IMR-90 (cell line): Measurements from ENCODE around the gene C6. TPM values are rescaled to one million over a fixed set of nuclear protein-coding genes. Genes with fewer than 3 reads are reported as not detected.
"Not testable (repeated sequence)": the region's sequence is repeated elsewhere in the genome, so short reads cannot be mapped to it uniquely, and the experiment has no call there.

ENCODE experiments used
- ATAC-seq: fragments of 200-7000 bp; cut with Tn5 transposase; 2 replicates; pipeline ENCODE4 v1.9.1; 2020; ENCODE audit warnings: low read depth, mild to moderate bottlenecking, moderate library complexity
- BruUV-seq: library from RNA; stranded (reverse); fragments of 400-500 nt; replicated peaks from 2 replicates; lab custom pipeline; 2021; lab: Mats Ljungman, UMichigan
- CTCF ChIA-PET: fragments of 300-600 bp; formaldehyde crosslinking; extraction: SDS; loops from one replicate; lab custom pipeline; 2021; ENCODE audit warnings: antibody characterized with exemption; lab: Yijun Ruan, JAX
- POLR2A ChIA-PET: fragments of 300-600 bp; sonication (Branson Sonifier 250); formaldehyde crosslinking; loops from one replicate; lab custom pipeline; 2022; ENCODE audit warnings: antibody characterized with exemption; ENCODE audit not compliant: unreplicated experiment; lab: Charles Lee
- DNase-seq: peaks from one replicate; pipeline ENCODE4 v3.0.0; 2013
- H2AFZ ChIP-seq: replicated peaks from 2 replicates; pipeline ENCODE3; 2013; ENCODE audit warnings: low read length, mild to moderate bottlenecking; ENCODE audit not compliant: poor library complexity
- H2AK5ac ChIP-seq: 2 replicates; pipeline ENCODE4 v1.6.1; 2013; ENCODE audit warnings: low read depth, low read length, inconsistent platforms
- H2AK9ac ChIP-seq: replicated peaks from 2 replicates; pipeline ENCODE3; 2013; ENCODE audit warnings: mild to moderate bottlenecking, low read depth, low read length, moderate library complexity; ENCODE audit not compliant: poor library complexity
- H2BK120ac ChIP-seq: 2 replicates; pipeline ENCODE4 v1.6.1; 2013; ENCODE audit warnings: low read depth, low read length, inconsistent platforms
- H2BK15ac ChIP-seq: 3 replicates; pipeline ENCODE4 v1.6.1; 2013; ENCODE audit warnings: low read depth, low read length, inconsistent platforms
- H2BK20ac ChIP-seq: 2 replicates; pipeline ENCODE4 v1.6.1; 2013; ENCODE audit warnings: low read depth, mild to moderate bottlenecking, inconsistent platforms, low read length, moderate library complexity
- H2BK5ac ChIP-seq: 2 replicates; pipeline ENCODE4 v1.6.1; 2013; ENCODE audit warnings: mild to moderate bottlenecking, low read depth, low read length, inconsistent platforms; ENCODE audit not compliant: poor library complexity, severe bottlenecking
- H3K14ac ChIP-seq: replicated peaks from 2 replicates; pipeline ENCODE4 v1.6.1; 2013; ENCODE audit warnings: low read depth, low read length, inconsistent platforms
- H3K18ac ChIP-seq: 2 replicates; pipeline ENCODE4 v1.6.1; 2013; ENCODE audit warnings: low read depth, low read length, control low read depth
- H3K23ac ChIP-seq: 2 replicates; pipeline ENCODE4 v1.6.1; 2013; ENCODE audit warnings: low read depth, low read length, inconsistent platforms
- H3K27ac ChIP-seq: 2 replicates; pipeline ENCODE4 v1.5.1; 2013; ENCODE audit warnings: mild to moderate bottlenecking, control low read depth, low read length; ENCODE audit not compliant: insufficient read depth
- H3K27me3 ChIP-seq: 2 replicates; pipeline ENCODE4 v1.6.1; 2013; ENCODE audit warnings: low read length; ENCODE audit not compliant: control insufficient read depth, insufficient read depth
- H3K36me3 ChIP-seq: 2 replicates; pipeline ENCODE4 v1.6.1; 2013; ENCODE audit warnings: low read length, mixed read lengths; ENCODE audit not compliant: control insufficient read depth, insufficient read depth
- H3K4ac ChIP-seq: 2 replicates; pipeline ENCODE4 v1.6.1; 2013; ENCODE audit warnings: low read depth, low read length, inconsistent platforms
- H3K4me1 ChIP-seq: 2 replicates; pipeline ENCODE4 v1.6.1; 2013; ENCODE audit warnings: low read length, mixed read lengths; ENCODE audit not compliant: control insufficient read depth, insufficient read depth
- H3K4me2 ChIP-seq: 2 replicates; pipeline ENCODE4 v1.6.1; 2013; ENCODE audit warnings: low read depth, mild to moderate bottlenecking, control low read depth, low read length, moderate library complexity
- H3K4me3 ChIP-seq: 2 replicates; pipeline ENCODE4 v1.5.1; 2013; ENCODE audit warnings: low read depth, mild to moderate bottlenecking, control low read depth, low read length, moderate library complexity; ENCODE audit not compliant: insufficient read depth
- H3K56ac ChIP-seq: 2 replicates; pipeline ENCODE4 v1.6.1; 2013; ENCODE audit warnings: low read length, inconsistent platforms; ENCODE audit not compliant: insufficient read depth; ENCODE audit errors: extremely low read depth
- H3K79me1 ChIP-seq, 2 experiments: 2 replicates each; pipeline ENCODE4 v1.6.1; 2013; ENCODE audit warnings: low read length in 2 of 2, inconsistent platforms in 1 of 2, low read depth in 1 of 2
- H3K9ac ChIP-seq: 2 replicates; pipeline ENCODE4 v1.6.1; 2013; ENCODE audit warnings: low read depth, low read length, control low read depth
- H3K9me1 ChIP-seq: 2 replicates; pipeline ENCODE4 v1.6.1; 2013; ENCODE audit warnings: low read length, inconsistent platforms; ENCODE audit not compliant: insufficient read depth
- H3K9me3 ChIP-seq: 2 replicates; pipeline ENCODE4 v1.6.1; 2013; ENCODE audit warnings: low read length; ENCODE audit not compliant: control insufficient read depth, insufficient read depth
- H4K20me1 ChIP-seq: 2 replicates; pipeline ENCODE4 v1.6.1; 2013; ENCODE audit warnings: low read length, inconsistent platforms; ENCODE audit not compliant: insufficient read depth
- H4K5ac ChIP-seq: 2 replicates; pipeline ENCODE4 v1.6.1; 2013; ENCODE audit warnings: mild to moderate bottlenecking, low read depth, low read length, control low read depth
- H4K8ac ChIP-seq, 2 experiments: 2 replicates each; pipeline ENCODE4 v1.6.1; 2013; ENCODE audit warnings: low read depth in 2 of 2, low read length in 2 of 2, control low read depth in 1 of 2, inconsistent platforms in 1 of 2
- H4K91ac ChIP-seq: 2 replicates; pipeline ENCODE4 v1.6.1; 2013; ENCODE audit warnings: low read depth, low read length, inconsistent platforms; ENCODE audit not compliant: insufficient read depth
- WGBS, 2 experiments: methylation state at CpG; one replicate each; pipeline versions ENCODE4 v1.1.5 to v1.1.7; 2013; ENCODE audit warnings: missing lambda C conversion rate in 2 of 2; ENCODE audit not compliant: insufficient read length in 1 of 2; ENCODE audit errors: extremely low coverage in 2 of 2; 5-methylcytosine and 5-hydroxymethylcytosine counted together
- dilution Hi-C: fragments of 300-500 bp; cut with HindIII; formaldehyde crosslinking; loops from one replicate; pipeline ENCODE4 v1.14.3; 2018; ENCODE audit warnings: low sequenced_read_pairs; ENCODE audit not compliant: unreplicated experiment
- in situ Hi-C: fragments of 300-500 bp; cut with MboI; formaldehyde crosslinking; loops from 3 replicates; pipeline ENCODE4 v1.14.3; 2019; ENCODE audit warnings: low sequenced_read_pairs, inconsistent platforms, mixed read lengths
- intact Hi-C: fragments of 100-400 bp; cut with micrococcal nuclease; formaldehyde crosslinking; loops from 2 replicates; pipeline ENCODE4 v1.10.0; 2022
- polyA plus RNA-seq, 3 experiments: library from polyadenylated mRNA; depleted of rRNA; stranded (reverse); fragments of >200 nt; gene quantifications; 2 replicates each; pipeline ENCODE4 v1.2.3, GENCODE V29; 2012; ENCODE audit warnings: low replicate concordance in 1 of 3
- total RNA-seq: library from RNA; depleted of rRNA; stranded (reverse); fragments of >200 nt; gene quantifications from 2 replicates; pipeline ENCODE4 v1.2.3, GENCODE V29; 2012

Gene C6
- total and polyA plus RNA-seq, 2 of the 4 experiments (the other 2 are of a cell fraction): 0.05 to 0.18 TPM

- CTCF ChIA-PET: interaction anchor here (0.8 kb wide), 1 partner anchor 13 kb away, joined by 4 read pairs; no protein-coding TSS in a partner anchor
- no CpG with 5 or more reads among the region's 1 CpG for WGBS, 2 experiments
- Histone ChIP-seq H3K4me2 (peak overlapping the region; percentile 56; the same call in 1 of the 2 replicates), H3K18ac (peak overlapping the region; percentile 87; the same call in 1 of the 2 replicates), H2BK5ac (peak overlapping the region; percentile 70), H3K4me1 (peaks cover 10% of the 10 kb centered on the region; the same call in 1 of the 2 replicates), H4K5ac (peak overlapping the region; percentile 82; the same call in 1 of the 2 replicates)
- H4K91ac ChIP-seq, H4K8ac ChIP-seq, H2BK20ac ChIP-seq, dilution Hi-C loops, H3K4me3 ChIP-seq, POLR2A ChIA-PET, H2AK5ac ChIP-seq, H3K27me3 ChIP-seq, H3K4ac ChIP-seq, in situ Hi-C loops, H3K9me1 ChIP-seq, intact Hi-C loops, H2AK9ac ChIP-seq, DNase-seq, H3K14ac ChIP-seq, H2BK15ac ChIP-seq, H4K20me1 ChIP-seq, H3K27ac ChIP-seq, H2BK120ac ChIP-seq, H3K56ac ChIP-seq, H3K36me3 ChIP-seq, H3K9me3 ChIP-seq, H3K79me1 ChIP-seq, BruUV-seq, H3K23ac ChIP-seq, H2AFZ ChIP-seq, H3K9ac ChIP-seq: not testable (repeated sequence)
- ATAC-seq: peak; percentile 51
Observed at GRCh38 chr5:41183331-41183730, 30.0 kb downstream of the C6 start.
